ENCODE data around the gene USP40. TPM values are rescaled to one million over a fixed set of nuclear protein-coding genes. Genes with fewer than 3 reads are reported as not detected.
A peak's percentile ranks its signal among the peaks of the same experiment; 100 is the strongest.

The USP40 gene
- total and polyA plus RNA-seq, 9 of the 15 experiments (the other 6 are each of a cell fraction or from before 2014, with no cell fraction given) = 5.5 to 15.0 (median 9.3) TPM

GRCh38 chr2:233542507-233542906, 24.1 kb downstream of the USP40 start:
- Histone ChIP-seq H3K4me3 (no peak overlapping the region), H3K9ac (ENCODE audit: insufficient read depth in 1 of 2, low read depth in 2 of 2, low read length in 2 of 2) (no peak overlapping the region), H3K36me3 (ENCODE audit: control insufficient read depth, insufficient read depth, low read length) (peaks cover 2% of the 10 kb centered on the region; the same call in 1 of the 3 replicates), H3K27me3 (ENCODE audit: control insufficient read depth in 2 of 2, insufficient read depth in 2 of 2, low read length in 2 of 2) (no peaks in the 10 kb centered on the region), H3K9me3 (replicated peaks; ENCODE audit: control insufficient read depth, insufficient read depth, low read depth, low read length) (no peaks in the 10 kb centered on the region), H3K4me1 (replicated peaks in 1 of 2; ENCODE audit: control insufficient read depth in 2 of 2, insufficient read depth in 2 of 2, low read length in 2 of 2) (no peaks in the 10 kb centered on the region), H2AFZ (ENCODE audit: low read depth, low read length) (no peak overlapping the region), H4K20me1 (replicated peaks; ENCODE audit: control insufficient read depth, insufficient read depth, low read length) (no peaks in the 10 kb centered on the region), H3K9me1 (ENCODE audit: control insufficient read depth, insufficient read depth, low read length) (no peaks in the 10 kb centered on the region), H3K27ac (ENCODE audit: extremely low read depth, low read depth, low read length) (no peak overlapping the region), H3K79me2 (ENCODE audit: control insufficient read depth, insufficient read depth, low read length) (no peaks in the 10 kb centered on the region), H3K4me2 (ENCODE audit: insufficient read depth, low read length) (no peak overlapping the region)
- POLR2A ChIA-PET = interaction anchor here (0.5 kb wide), 1 partner anchor 11 kb away, joined by 3 read pairs; no protein-coding TSS in a partner anchor
- FAIRE-seq (no peak), ATAC-seq (no peak), DNase-seq (ENCODE audit: extremely low read depth in 1 of 4, low spot score in 3 of 4) (no peak)
- intact Hi-C loops (cut with micrococcal nuclease) (no loop called here), in situ Hi-C loops (cut with MboI) (no loop called here)
- 46% methylated on average over 4 of the region's 5 CpGs for WGBS (ENCODE audit: insufficient coverage, low coverage, missing lambda C conversion rate)
- BruUV-seq (replicated peaks) = no TSS peak
- CTCF ChIA-PET (ENCODE audit: low intra/inter-chr PET ratio) = no interaction called here
- TF ChIP-seq ZFP91 (CRISPR knock-in tag; IDR thresholded peaks at IDR 0.05) = no peak
- TF ChIP-seq NFXL1 (CRISPR knock-in tag; IDR thresholded peaks at IDR 0.05) = no peak
- TF ChIP-seq HMBOX1 (IDR thresholded peaks at IDR 0.05) = no peak
- no peak for TF ChIP-seq CEBPG (CRISPR knock-in tag; IDR thresholded peaks at IDR 0.05)
- peak; percentile 10 to 79; a peak in 2 of 4 replicates for TF ChIP-seq CEBPG (tag; conservative IDR thresholded peaks at IDR 0.05 in 1 of 2, IDR thresholded peaks at IDR 0.05 in 1 of 2)
- no peak for TF ChIP-seq ZNF592 (IDR thresholded peaks at IDR 0.05)
- no peak for TF ChIP-seq CREB5 (CRISPR knock-in tag; IDR thresholded peaks at IDR 0.05)
- no peak for TF ChIP-seq BHLHE40 (IDR thresholded peaks at IDR 0.05; ENCODE audit: low read length)
- TF ChIP-seq HOXB6 (CRISPR knock-in tag; IDR thresholded peaks at IDR 0.05; ENCODE audit: borderline replicate concordance) = no peak
- TF ChIP-seq HDAC3 (IDR thresholded peaks at IDR 0.05; ENCODE audit: borderline replicate concordance, partially characterized antibody) = no peak
- no peak for TF ChIP-seq EP300 (IDR thresholded peaks at IDR 0.05; ENCODE audit: low read length)
- no peak for TF ChIP-seq ZFP1 (CRISPR knock-in tag; IDR thresholded peaks at IDR 0.05)
- TF ChIP-seq RBM34 (IDR thresholded peaks at IDR 0.05; ENCODE audit: borderline replicate concordance, insufficient read depth, low read length) = no peak
- TF ChIP-seq E2F3 (CRISPR knock-in tag; IDR thresholded peaks at IDR 0.05) = no peak
